GM23338 (cell line): ENCODE results near the gene ACBD3.

Experiments used
- ETS1 ChIP-seq: IDR thresholded peaks from 2 replicates; pipeline ENCODE4 v1.6.1; 2016; ENCODE audit warnings: antibody characterized with exemption
- EZH2 ChIP-seq: fragments of 200-600 bp; sonication (generic); IDR thresholded peaks from one replicate; pipeline ENCODE4 v1.8.0; 2017; ENCODE audit warnings: antibody characterized with exemption, mild to moderate bottlenecking, low read depth; ENCODE audit not compliant: unreplicated experiment
- JUNB ChIP-seq: IDR thresholded peaks from one replicate; pipeline ENCODE4 v1.6.1; 2016; ENCODE audit warnings: antibody characterized with exemption; ENCODE audit not compliant: unreplicated experiment
- NANOG ChIP-seq: IDR thresholded peaks from 2 replicates; pipeline ENCODE4 v1.6.1; 2016; ENCODE audit warnings: antibody characterized with exemption, borderline replicate concordance
- POLR2AphosphoS5 ChIP-seq: IDR thresholded peaks from 2 replicates; pipeline ENCODE4 v1.6.1; 2016; ENCODE audit warnings: antibody characterized with exemption, low read depth
- REST ChIP-seq: IDR thresholded peaks from one replicate; pipeline ENCODE4 v1.6.1; 2018; ENCODE audit warnings: antibody characterized with exemption; ENCODE audit not compliant: unreplicated experiment
- TF ChIP-seq, protein P1 (sequence below), 2 experiments: fragments of 200-600 bp in 1 of 2; sonication (generic) in 1 of 2; conservative IDR thresholded peaks; 2 replicates each; pipeline versions ENCODE4 v1.5.1 to v1.6.1; 2016 to 2017; ENCODE audit warnings: antibody characterized with exemption in 2 of 2, low read depth in 2 of 2, mild to moderate bottlenecking in 2 of 2, moderate library complexity in 1 of 2

DNA sequence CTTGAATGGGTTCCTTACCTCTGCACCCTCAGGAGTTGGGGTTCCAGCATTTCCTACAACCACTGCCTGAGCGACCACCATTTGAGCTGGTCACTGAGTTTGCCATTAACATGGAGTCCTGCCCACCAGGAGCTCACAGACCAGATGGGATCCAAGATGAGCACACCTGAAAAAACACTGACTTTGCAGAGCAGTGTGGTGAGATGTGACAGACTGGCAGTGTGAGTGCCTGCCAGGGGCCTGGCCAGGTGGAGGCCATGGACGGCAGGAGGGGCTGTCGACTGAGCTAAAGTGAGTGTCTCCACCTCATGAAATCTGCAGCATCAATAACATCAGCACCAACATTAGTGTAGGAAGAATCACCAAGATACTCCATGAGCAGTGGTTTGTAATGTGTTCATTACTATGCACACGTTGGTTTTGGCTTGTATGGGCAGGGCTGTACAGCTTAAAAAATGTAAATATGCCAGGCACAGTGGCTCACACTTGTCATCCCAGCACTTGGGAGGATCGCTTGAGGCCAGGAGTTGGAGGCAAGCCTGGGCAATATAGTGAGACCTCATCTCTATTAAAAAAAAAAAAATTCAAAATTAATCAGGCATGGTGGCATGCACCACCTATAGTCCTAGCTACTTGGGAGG is 24.8 kb upstream of the ACBD3 start:
- TF ChIP-seq, protein P1, sequence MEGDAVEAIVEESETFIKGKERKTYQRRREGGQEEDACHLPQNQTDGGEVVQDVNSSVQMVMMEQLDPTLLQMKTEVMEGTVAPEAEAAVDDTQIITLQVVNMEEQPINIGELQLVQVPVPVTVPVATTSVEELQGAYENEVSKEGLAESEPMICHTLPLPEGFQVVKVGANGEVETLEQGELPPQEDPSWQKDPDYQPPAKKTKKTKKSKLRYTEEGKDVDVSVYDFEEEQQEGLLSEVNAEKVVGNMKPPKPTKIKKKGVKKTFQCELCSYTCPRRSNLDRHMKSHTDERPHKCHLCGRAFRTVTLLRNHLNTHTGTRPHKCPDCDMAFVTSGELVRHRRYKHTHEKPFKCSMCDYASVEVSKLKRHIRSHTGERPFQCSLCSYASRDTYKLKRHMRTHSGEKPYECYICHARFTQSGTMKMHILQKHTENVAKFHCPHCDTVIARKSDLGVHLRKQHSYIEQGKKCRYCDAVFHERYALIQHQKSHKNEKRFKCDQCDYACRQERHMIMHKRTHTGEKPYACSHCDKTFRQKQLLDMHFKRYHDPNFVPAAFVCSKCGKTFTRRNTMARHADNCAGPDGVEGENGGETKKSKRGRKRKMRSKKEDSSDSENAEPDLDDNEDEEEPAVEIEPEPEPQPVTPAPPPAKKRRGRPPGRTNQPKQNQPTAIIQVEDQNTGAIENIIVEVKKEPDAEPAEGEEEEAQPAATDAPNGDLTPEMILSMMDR (conservative IDR thresholded peaks at IDR 0.05; ENCODE audit: low read depth in 2 of 2) = no peak
- TF ChIP-seq POLR2AphosphoS5 (no peak), EZH2 (no peak), REST (no peak), JUNB (no peak), NANOG (no peak), ETS1 (no peak)
